Activated gamma-delta T cell treated with Interleukin-2 at 50 U/mL for 16 hours (primary cell): ENCODE data around the gene ZCCHC18.

Experiments used
- DNase-seq: peaks from one replicate; pipeline ENCODE4 v3.0.0-alpha.2; 2020

The ZCCHC18 gene

DNA sequence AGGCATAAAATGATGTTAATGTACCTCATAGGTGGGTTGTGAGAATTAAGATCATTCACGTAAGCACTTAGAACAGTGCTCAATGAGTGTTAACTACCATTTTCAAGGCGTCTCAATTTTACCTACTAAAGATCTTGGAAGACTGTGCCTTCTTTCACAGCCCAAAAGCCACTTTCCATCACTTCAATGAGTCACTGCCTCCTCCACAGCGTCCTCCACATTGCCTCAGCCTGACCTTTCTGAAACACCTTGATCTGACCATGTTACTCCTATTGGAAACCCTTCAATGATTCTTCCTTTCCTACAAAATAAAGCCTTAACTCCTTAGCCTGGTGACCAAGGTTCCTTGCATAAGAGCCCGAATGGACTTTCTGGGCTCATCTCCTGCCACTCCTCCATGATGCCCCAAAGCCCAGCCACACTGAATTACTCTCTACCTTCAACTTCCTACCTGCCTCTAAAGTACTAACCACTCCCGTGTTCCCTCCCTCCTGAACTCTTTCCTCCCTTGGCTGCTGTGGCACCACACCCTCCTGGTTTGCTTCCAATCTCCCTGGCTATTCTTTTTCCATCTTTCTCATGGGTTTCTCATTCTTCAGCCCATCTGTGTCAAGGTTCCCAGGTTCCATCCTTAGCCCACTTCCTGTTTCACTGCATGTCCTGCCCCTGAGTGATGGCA lies 22.4 kb downstream of the ZCCHC18 start:
- DNase-seq = no peak

DNA sequence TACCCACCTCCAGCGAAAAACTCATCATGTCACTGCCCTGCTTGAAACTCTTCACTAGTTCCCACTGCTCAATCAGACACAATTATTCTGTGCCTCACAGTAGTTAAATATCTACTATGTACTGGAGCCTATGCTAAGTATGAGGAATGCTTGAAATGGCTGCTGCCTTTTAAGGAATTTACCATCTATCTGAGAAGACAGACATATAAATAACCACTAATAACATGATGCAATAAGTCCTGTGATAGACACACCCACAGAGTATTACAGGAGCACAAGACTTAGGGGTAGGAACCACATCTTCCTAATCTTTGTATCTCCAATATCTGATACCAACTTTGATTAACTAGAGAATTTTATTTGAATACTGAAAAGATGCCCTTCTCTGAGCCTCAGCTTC lies 23.4 kb downstream of the ZCCHC18 start:
- DNase-seq = no peak

DNA sequence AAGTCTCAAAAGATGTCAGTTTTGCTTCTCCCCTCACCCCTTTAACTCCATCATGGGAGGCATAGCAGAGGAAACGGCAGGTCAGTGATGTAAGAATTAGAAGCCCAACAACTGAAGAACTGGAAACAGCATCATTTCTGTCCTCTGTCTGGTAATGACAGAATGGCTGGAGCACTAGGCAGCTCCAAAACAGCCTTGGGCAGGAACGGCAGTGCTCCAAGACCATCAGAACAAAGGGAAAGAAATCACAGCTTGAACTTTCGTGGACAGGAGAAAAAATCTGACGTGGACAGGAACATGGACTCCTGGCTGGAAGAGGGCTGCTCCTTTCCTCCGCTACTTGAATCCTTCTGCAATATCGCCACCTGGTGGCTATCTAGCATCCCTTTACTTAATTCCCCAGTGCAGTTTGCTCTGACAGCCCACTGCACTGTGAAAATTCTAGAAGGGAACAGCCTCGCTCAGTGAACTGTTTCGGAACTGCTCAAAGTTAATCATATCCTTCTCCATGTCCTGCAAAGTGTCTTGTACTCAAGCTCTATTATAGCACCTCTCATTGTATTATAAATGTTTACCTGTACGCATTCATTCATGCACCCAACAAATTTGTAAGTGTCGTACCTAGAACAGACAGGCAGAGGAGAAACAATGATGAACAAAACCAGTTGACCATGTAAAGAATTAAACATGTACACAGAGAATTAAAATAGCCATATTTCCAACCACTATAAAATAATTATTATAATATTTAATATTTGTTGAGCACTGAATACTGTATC lies 24.1 kb downstream of the ZCCHC18 start:
- DNase-seq = peak; percentile 56

DNA sequence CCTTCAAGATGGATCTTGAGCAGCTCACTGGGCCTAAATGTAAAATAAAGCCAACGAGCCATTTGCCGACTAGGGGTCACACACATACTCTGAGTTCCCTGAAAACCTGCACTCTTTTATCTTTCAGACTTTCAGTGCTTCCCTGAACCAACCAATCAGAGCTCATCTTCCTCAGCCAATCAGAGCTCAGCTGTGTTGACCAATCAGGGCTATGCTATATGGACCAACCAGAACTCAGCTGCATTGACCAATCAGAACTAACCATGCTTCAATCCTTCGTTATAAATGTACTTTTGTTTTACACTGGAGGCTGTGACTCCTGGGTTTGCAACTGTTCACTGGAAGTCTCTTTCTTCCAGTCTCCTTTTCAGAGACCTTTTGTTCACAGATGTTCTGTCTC lies 25.2 kb downstream of the ZCCHC18 start:
- DNase-seq = no peak

DNA sequence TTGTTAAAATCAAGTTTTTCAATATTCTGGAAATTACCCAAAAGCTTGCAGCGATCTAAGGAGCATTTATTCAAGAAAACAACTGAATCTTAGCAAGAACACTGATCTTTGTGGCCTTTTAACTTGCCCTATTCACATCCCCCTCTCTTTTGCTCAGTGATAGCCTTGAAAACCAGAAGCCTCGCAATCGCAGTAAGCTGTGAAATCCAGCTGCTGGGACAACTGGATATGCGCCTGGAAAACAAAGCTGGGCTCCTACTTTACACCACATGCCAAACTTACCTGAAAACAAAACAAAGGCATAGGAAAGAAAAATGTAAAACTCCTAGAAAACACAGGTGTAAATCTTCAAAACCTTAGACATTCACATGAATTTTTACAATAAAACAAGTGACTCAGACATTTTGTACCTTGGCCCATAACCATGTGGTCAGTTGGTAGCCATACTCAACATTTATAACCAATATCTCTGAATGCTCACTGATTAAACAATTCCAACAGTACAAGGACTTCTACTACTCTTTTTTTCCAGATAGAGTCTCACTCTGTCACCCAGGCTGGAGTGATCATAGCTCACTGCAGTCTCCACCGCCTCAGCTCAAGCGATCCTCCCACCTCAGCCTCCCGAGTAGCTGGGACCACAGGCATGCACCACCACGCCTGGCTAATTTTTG lies 28.9 kb downstream of the ZCCHC18 start:
- no peak for DNase-seq

DNA sequence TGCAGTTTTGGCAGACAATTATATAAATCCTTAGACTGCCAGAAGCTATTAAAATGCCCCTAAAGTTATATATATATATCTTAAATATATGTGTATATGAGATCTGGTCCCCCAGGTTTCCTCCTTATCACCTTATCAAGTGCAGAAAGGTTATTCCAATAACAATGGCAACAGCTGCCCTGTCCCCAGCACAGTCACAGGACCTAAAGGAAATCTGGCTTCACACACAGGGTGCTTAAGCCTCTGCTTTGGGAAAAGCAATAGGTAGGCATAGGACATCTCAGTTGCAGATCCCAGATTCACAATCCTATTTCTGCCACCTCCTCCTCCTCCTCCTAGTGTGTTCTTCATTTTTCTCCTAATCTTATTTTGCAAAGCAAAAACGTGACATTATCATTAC lies 38.7 kb downstream of the ZCCHC18 start:
- no peak for DNase-seq

DNA sequence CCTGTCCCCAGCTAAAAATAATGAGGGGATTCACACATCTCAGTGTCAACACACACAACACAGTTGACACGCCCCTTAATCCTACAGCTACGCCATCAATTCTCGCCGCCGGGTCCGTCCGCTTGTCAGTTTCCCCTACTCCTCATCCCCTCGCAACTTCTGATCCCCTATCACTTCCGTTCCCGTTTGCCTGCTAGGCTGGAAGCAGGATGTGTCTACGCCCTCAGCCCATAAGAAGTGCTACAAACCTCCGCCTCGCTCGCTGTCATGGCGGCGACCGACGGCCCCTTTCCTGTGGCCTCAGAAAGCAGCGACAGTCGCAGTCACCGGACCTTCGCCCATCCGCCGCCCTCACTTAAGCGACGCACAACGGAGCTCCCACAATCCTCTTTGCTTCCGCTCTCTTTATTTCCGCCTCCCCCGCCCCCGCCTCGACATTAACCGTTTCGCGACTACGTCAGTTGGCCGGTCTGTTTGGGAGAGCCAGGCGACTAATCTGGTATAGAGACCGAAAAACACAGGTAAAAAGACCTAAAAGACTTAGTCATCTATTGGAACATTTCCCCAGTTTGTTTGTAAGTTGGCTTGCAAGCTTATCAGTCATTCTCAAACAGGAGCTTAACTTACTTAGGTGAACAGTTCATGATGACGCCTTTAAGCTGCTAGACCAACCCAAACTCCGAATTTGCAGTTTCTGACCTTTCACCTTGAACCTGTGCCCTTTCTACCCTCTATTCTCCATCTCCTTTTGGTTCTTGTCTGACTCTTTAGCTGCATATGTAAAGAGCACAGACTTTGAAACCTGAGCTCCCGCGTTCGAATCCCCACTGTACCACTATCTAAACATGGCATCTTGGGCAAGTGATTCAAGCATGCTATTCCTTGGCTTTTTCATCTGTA lies 44.6 kb downstream of the ZCCHC18 start, which contains the start of gene SLC25A53:
TSS of gene SLC25A53 (minus strand) at position 380 of the 900 bp plus-strand sequence. CDS start 51,752 bp downstream, outside the sequence.
- peak; percentile 65 for DNase-seq
